GM23248 (cell line): Measurements from ENCODE around the gene PLBD2.

Experiments
- EZH2 ChIP-seq: fragments of 200-600 bp; sonication (generic); IDR thresholded peaks from 2 replicates; pipeline ENCODE4 v1.6.1; 2018; ENCODE audit warnings: antibody characterized with exemption, mild to moderate bottlenecking; ENCODE audit not compliant: insufficient read depth, poor library complexity, severe bottlenecking
- EZH2phosphoT487 ChIP-seq: fragments of 200-600 bp; sonication (generic); IDR thresholded peaks from 2 replicates; pipeline ENCODE4 v1.6.1; 2018; ENCODE audit warnings: antibody characterized with exemption, moderate library complexity, mild to moderate bottlenecking, low read depth; ENCODE audit not compliant: insufficient read depth

DNA sequence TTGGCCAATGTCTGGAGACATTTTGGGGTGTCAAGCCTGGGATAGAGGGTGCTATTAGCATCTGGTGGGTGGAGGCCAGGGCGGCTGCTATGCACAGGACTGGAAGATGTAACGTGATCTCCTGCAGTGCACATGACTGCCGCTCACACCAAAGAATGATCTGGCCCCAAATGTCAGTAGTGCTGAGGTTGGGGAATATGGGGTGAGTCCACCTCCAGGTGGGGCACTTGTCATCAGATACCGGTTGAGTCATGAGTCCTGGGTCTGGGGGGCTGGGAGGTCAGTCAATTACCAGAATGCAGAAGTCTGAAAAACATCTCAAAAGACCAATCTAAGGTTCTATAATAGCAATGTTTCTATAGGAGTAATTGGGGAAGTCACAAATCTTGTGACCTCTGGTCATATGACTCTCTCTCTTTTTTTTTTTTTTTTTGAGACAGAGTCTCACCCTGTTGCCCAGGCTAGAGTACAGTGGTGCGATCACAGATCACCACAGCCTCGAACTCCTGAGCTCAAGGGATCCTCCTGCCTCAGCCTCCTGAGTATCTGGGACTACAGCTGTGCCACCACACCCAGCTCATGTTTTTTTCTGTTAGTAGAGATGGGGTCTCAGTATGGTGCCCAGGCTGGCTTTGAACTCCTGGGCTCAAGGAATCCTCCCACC is 57.8 kb downstream of the PLBD2 start:
- TF ChIP-seq EZH2phosphoT487 (no peak), EZH2 (no peak)
